OCI-LY7 (cell line): ENCODE data around the gene PDCD11.
"Not testable (repeated sequence)": the region's sequence is repeated elsewhere in the genome, so short reads cannot be mapped to it uniquely, and the experiment has no call there.

Experiments
- CTCF ChIP-seq: fragments of 200-600 bp; sonication (generic); conservative IDR thresholded peaks from 2 replicates; pipeline ENCODE4 v1.5.1; 2014; ENCODE audit warnings: mild to moderate bottlenecking, antibody characterized with exemption, low read length, moderate library complexity, mixed read lengths
- EZH2phosphoT487 ChIP-seq: fragments of 200-600 bp; sonication (generic); IDR thresholded peaks from 2 replicates; pipeline ENCODE4 v1.6.1; 2018; ENCODE audit warnings: low read depth, borderline replicate concordance, mild to moderate bottlenecking, mixed run types, antibody characterized with exemption, low read length, moderate library complexity, mixed read lengths

GRCh38 chr10:103486635-103487409 lies 90.4 kb downstream of the PDCD11 start:
- not testable (repeated sequence) for TF ChIP-seq CTCF, EZH2phosphoT487
